OCI-LY7 (cell line): ENCODE results near the gene RPL7L1. TPM values are rescaled to one million over a fixed set of nuclear protein-coding genes. Genes with fewer than 3 reads are reported as not detected.
"Not testable (repeated sequence)": the region's sequence is repeated elsewhere in the genome, so short reads cannot be mapped to it uniquely, and the experiment has no call there.

Experiments
- BruUV-seq: library from RNA; stranded (reverse); fragments of 400-500 nt; replicated peaks from 2 replicates; lab custom pipeline; 2021; lab: Mats Ljungman, UMichigan
- CTCF ChIA-PET: fragments of 300-600 bp; sonication (Branson Sonifier 250); formaldehyde crosslinking; loops from one replicate; lab custom pipeline; 2022; ENCODE audit warnings: antibody characterized with exemption; ENCODE audit not compliant: unreplicated experiment; lab: Charles Lee
- POLR2A ChIA-PET: fragments of 300-600 bp; sonication (Branson Sonifier 250); formaldehyde crosslinking; loops from one replicate; lab custom pipeline; 2022; ENCODE audit warnings: antibody characterized with exemption; lab: Charles Lee
- DNase-seq: peaks from one replicate; pipeline ENCODE4 v3.0.0-alpha.2; 2015; ENCODE audit warnings: low spot score
- H2AFZ ChIP-seq: fragments of 200-600 bp; sonication (generic), shearing (Covaris generic); 2 replicates; pipeline ENCODE4 v1.6.1; 2014; ENCODE audit warnings: mild to moderate bottlenecking, antibody characterized with exemption, low read length, moderate library complexity
- H3K27ac ChIP-seq: fragments of 200-600 bp; sonication (generic); 2 replicates; pipeline ENCODE4 v1.5.1; 2014; ENCODE audit warnings: mixed run types, low read depth, mild to moderate bottlenecking, moderate library complexity, low read length, inconsistent platforms; ENCODE audit not compliant: poor library complexity, severe bottlenecking
- H3K36me3 ChIP-seq: fragments of 200-600 bp; sonication (generic); 2 replicates; pipeline ENCODE4 v1.6.1; 2014; ENCODE audit warnings: mild to moderate bottlenecking, antibody characterized with exemption, low read length, moderate library complexity, mixed read lengths; ENCODE audit not compliant: insufficient read depth
- H3K4me1 ChIP-seq: fragments of 200-600 bp; sonication (generic); 2 replicates; pipeline ENCODE4 v1.5.1; 2014; ENCODE audit warnings: mild to moderate bottlenecking, low read length; ENCODE audit not compliant: insufficient read depth, poor library complexity, severe bottlenecking
- H3K4me2 ChIP-seq: fragments of 200-600 bp; sonication (generic); 2 replicates; pipeline ENCODE4 v1.6.1; 2014; ENCODE audit warnings: mild to moderate bottlenecking, low read length
- H3K4me3 ChIP-seq: fragments of 200-600 bp; sonication (generic); 2 replicates; pipeline ENCODE4 v1.5.1; 2014; ENCODE audit warnings: mild to moderate bottlenecking, low read depth, low read length; ENCODE audit not compliant: poor library complexity, severe bottlenecking
- H3K79me2 ChIP-seq: fragments of 200-600 bp; sonication (generic); 2 replicates; pipeline ENCODE4 v1.6.1; 2016; ENCODE audit warnings: low read depth, mild to moderate bottlenecking, low read length, moderate library complexity, mixed read lengths; ENCODE audit not compliant: insufficient read depth
- H3K9me2 ChIP-seq: fragments of 200-600 bp; sonication (generic); 2 replicates; pipeline ENCODE4 v1.6.1; 2016; ENCODE audit warnings: mild to moderate bottlenecking, low read length, mixed read lengths; ENCODE audit not compliant: insufficient read depth
- H3K9me3 ChIP-seq: fragments of 200-600 bp; sonication (generic); 2 replicates; pipeline ENCODE4 v1.6.1; 2014; ENCODE audit warnings: mild to moderate bottlenecking, mixed run types, low read length, mixed read lengths
- H4K20me1 ChIP-seq: fragments of 200-600 bp; sonication (generic); 2 replicates; pipeline ENCODE4 v1.6.1; 2014; ENCODE audit warnings: mild to moderate bottlenecking, antibody characterized with exemption, low read length, moderate library complexity, mixed read lengths; ENCODE audit not compliant: insufficient read depth
- CTCF ChIP-seq: fragments of 200-600 bp; sonication (generic); conservative IDR thresholded peaks from 2 replicates; pipeline ENCODE4 v1.5.1; 2014; ENCODE audit warnings: mild to moderate bottlenecking, antibody characterized with exemption, low read length, moderate library complexity, mixed read lengths
- EZH2phosphoT487 ChIP-seq: fragments of 200-600 bp; sonication (generic); IDR thresholded peaks from 2 replicates; pipeline ENCODE4 v1.6.1; 2018; ENCODE audit warnings: low read depth, borderline replicate concordance, mild to moderate bottlenecking, mixed run types, antibody characterized with exemption, low read length, moderate library complexity, mixed read lengths
- intact Hi-C: fragments of 100-400 bp; cut with micrococcal nuclease; formaldehyde crosslinking; loops from one replicate; pipeline ENCODE4 v1.10.0; 2022; ENCODE audit not compliant: unreplicated experiment
- total RNA-seq, 2 experiments: library from RNA; depleted of rRNA in 1 of 2; stranded (reverse); fragments of >200 nt in 1 of 2; shearing (Covaris generic) in 1 of 2; gene quantifications; 2 replicates each; pipeline ENCODE4 v1.2.3, GENCODE V29; 2014 to 2022

The RPL7L1 gene
- total RNA-seq, 2 experiments from 2014 or later, result 101 to 123 TPM

- Histone ChIP-seq H4K20me1 (no peaks in the 10 kb centered on the region), H3K4me3 (peak overlapping the region; percentile 74), H2AFZ (peak overlapping the region; percentile 69), H3K27ac (peak overlapping the region; percentile 76), H3K9me3 (no peaks in the 10 kb centered on the region), H3K79me2 (peaks cover 8% of the 10 kb centered on the region; the same call in 1 of the 2 replicates), H3K36me3 (peaks cover 15% of the 10 kb centered on the region), H3K9me2 (no peaks in the 10 kb centered on the region), H3K4me2 (peak overlapping the region; percentile 72), H3K4me1 (peaks cover 40% of the 10 kb centered on the region)
- TF ChIP-seq EZH2phosphoT487 (no peak), CTCF (no peak)
- no TSS peak for BruUV-seq
- DNase-seq, result no peak
- intact Hi-C loops, result loop anchor here (5.0 kb wide), 2 partner anchors 144 to 329 kb away; partner anchors contain the start of genes TBCC and UBR2
- ChIA-PET CTCF (no interaction called here), POLR2A (interaction anchor here (1.4 to 1.5 kb wide), 2 partner anchors 10 to 49 kb away, joined by 3 to 4 read pairs; no protein-coding TSS in a partner anchor)
These were observed 11.8 kb downstream of the RPL7L1 start for GRCh38 chr6:42891199-42891722.

DNA sequence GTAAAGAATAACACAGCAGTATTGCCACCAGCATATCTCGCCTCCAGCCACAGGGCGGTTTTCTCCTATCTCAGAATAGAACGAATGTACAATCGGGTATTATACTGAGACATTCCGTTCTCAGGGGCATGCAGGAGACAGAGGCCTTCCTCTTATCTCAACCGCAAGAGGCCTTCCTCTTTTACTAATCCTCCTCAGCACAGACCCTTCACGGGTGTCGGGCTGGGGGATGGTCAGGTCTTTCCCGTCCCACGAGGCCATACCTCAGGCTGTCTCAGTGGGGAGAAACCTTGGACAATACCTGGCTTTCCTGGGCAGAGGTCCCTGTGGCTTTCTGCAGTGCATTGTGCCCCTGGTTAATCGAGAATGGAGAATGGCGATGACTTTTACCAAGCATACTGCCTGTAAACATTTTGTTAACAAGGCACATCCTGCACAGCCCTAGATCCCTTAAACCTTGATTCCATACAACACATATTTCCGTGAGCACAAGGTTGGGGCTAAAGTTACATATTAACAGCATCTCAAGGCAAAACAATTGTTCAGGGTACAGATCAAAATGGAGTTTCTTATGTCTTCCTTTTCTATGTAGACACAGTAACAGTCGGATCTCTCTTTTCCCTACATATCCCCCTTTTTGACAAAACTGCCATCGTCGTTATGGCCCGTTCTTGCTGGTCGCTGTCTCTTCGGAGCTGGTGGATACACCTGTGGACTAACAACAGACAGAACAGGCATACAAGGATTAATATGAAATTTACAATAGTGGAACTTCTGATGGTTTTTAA lies 14.8 kb downstream of the RPL7L1 start:
- peak overlapping the region; percentile 98 for H2AFZ ChIP-seq
- BruUV-seq, H3K36me3 ChIP-seq, H4K20me1 ChIP-seq, CTCF ChIA-PET, H3K9me2 ChIP-seq, H3K9me3 ChIP-seq, H3K79me2 ChIP-seq: not testable (repeated sequence)
- H3K4me1 ChIP-seq, result peaks cover 40% of the 10 kb centered on the region
- H3K4me2 ChIP-seq, result peak overlapping the region; percentile 73
- peak overlapping the region; percentile 56 for H3K27ac ChIP-seq
- intact Hi-C loops, result loop anchor here (5.0 kb wide), 2 partner anchors 147 to 332 kb away; partner anchors contain the start of genes TBCC and UBR2
- peak; percentile 42 for DNase-seq
- H3K4me3 ChIP-seq, result peak overlapping the region; percentile 32
- POLR2A ChIA-PET, result interaction anchor here (0.6 kb wide), 1 partner anchor 827 kb away, joined by 3 read pairs; no protein-coding TSS in a partner anchor

DNA sequence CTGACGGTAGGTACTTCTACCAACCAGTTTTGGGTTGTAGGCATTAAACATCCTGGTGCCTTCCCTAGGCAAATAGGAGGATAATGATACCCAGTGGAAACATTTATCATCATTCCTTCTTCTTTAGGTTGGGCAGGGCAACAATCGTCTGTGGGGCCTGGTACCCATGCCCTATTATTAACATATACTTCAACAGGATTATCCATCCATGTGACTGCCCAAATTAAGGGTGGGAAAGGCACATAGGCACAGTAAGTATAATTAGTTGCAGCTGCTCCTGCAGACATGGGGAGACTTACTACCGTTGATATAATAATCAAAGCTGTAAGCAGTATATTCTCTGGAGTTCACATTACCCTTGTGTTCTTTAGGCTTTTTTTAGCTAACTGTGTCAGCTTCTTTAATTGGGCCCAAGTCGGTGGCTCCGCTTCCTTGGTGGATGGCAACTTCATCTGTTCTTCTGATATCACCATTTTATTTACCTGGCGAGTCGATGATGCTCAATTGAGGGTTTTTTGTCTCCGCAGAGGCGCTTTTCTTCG lies 16.8 kb downstream of the RPL7L1 start:
- no peak overlapping the region for H3K4me2 ChIP-seq
- POLR2A ChIA-PET, result no interaction called here
- H3K4me1 ChIP-seq, result peaks cover 35% of the 10 kb centered on the region
- no peaks in the 10 kb centered on the region for H3K9me2 ChIP-seq
- H3K79me2 ChIP-seq, result no peaks in the 10 kb centered on the region
- no peak for DNase-seq
- intact Hi-C loops, result loop anchor here (5.0 kb wide), 1 partner anchor 169 kb away; no protein-coding TSS in a partner anchor
- H3K27ac ChIP-seq, result no peak overlapping the region
- TF ChIP-seq EZH2phosphoT487 (no peak), CTCF (no peak)
- no peaks in the 10 kb centered on the region for H3K36me3 ChIP-seq
- no TSS peak for BruUV-seq
- no peaks in the 10 kb centered on the region for H3K9me3 ChIP-seq
- CTCF ChIA-PET, result no interaction called here
- H2AFZ ChIP-seq, result no peak overlapping the region
- H4K20me1 ChIP-seq, result no peaks in the 10 kb centered on the region
- H3K4me3 ChIP-seq, result no peak overlapping the region
